Parathyroid adenoma (tissue), 2 donors: ENCODE measurements around the gene GSG1L.

Experiments used
- H2AFZ ChIP-seq: fragments of 300-600 bp; sonication (generic); one replicate; pipeline ENCODE4 v1.7.0; 2017; ENCODE audit warnings: antibody characterized with exemption, mild to moderate bottlenecking
- H3K27ac ChIP-seq: fragments of 300-600 bp; sonication (generic); one replicate; pipeline ENCODE4 v1.7.0; 2017
- H3K27me3 ChIP-seq: fragments of 300-600 bp; sonication (generic); one replicate; pipeline ENCODE4 v1.7.0; 2017; ENCODE audit warnings: low read length; ENCODE audit not compliant: control insufficient read depth, insufficient read depth
- H3K36me3 ChIP-seq: fragments of 300-600 bp; sonication (generic); one replicate; pipeline ENCODE4 v1.7.0; 2017; ENCODE audit warnings: low read length; ENCODE audit not compliant: control insufficient read depth, insufficient read depth
- H3K4me1 ChIP-seq: fragments of 300-600 bp; sonication (generic); one replicate; pipeline ENCODE4 v1.7.0; 2017; ENCODE audit warnings: control low read depth
- H3K4me2 ChIP-seq: fragments of 300-600 bp; sonication (generic); one replicate; pipeline ENCODE4 v1.7.0; 2017; ENCODE audit warnings: low read length
- H3K4me3 ChIP-seq: fragments of 300-600 bp; sonication (generic); one replicate; pipeline ENCODE4 v1.7.0; 2017; ENCODE audit warnings: low read depth, low read length
- H3K79me2 ChIP-seq: fragments of 300-600 bp; sonication (generic); one replicate; pipeline ENCODE4 v1.7.0; 2017; ENCODE audit warnings: control low read depth
- H3K9ac ChIP-seq: fragments of 300-600 bp; sonication (generic); one replicate; pipeline ENCODE4 v1.7.0; 2017; ENCODE audit warnings: mild to moderate bottlenecking
- H3K9me3 ChIP-seq: fragments of 300-600 bp; sonication (generic); one replicate; pipeline ENCODE4 v1.7.0; 2017; ENCODE audit warnings: low read length; ENCODE audit not compliant: control insufficient read depth
- TF ChIP-seq, protein P1 (sequence below): fragments of 300-600 bp; sonication (generic); IDR thresholded peaks from one replicate; pipeline ENCODE4 v1.7.0; 2017; ENCODE audit warnings: antibody characterized with exemption, mild to moderate bottlenecking
- donor health status: primary hyperparathyroidism.

GSG1L gene

DNA sequence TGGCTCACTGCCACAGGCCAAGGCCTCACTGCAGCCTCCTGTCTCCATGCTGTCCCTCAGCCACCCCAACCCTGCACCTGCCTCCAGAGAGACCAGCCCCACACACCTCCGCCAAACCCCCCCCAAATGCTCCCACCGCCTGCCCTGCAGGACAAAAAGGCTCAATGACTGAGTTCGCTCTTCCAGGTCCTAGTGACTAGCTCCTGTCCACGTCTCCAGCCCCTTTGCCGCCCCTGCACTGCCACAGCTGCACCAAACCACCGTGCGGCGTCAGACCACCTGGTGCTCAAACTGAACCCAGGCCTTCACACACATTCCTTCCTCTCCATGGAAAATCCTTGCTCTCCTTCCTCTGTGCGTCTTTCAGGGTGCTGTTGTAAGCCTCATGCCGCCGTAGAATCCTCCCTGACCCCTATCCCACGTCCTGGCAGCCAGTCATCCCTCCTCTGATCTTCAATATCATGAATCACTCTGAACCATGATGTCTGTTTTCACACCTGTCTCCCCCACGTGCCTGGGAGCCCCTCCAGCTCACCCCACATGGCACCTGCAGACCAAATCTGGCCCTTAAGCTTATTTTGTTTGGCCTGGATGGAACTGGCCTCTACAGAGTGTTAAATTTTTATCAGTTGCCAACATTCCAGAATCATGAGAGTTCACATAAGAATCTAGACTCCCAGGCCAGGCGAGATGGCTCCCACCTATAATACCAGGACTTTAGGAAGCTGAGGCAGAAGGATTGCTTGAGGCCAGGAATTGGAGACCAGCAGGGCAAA, 4.3 kb upstream of the GSG1L start:
- H3K9me3 ChIP-seq, result no peaks in the 10 kb centered on the region
- no peak overlapping the region for H3K4me2 ChIP-seq
- H3K27ac ChIP-seq, result no peak overlapping the region
- no peaks in the 10 kb centered on the region for H3K36me3 ChIP-seq
- no peak overlapping the region for H3K4me3 ChIP-seq
- H3K4me1 ChIP-seq, result no peaks in the 10 kb centered on the region
- no peak overlapping the region for H3K9ac ChIP-seq
- TF ChIP-seq, protein P1, sequence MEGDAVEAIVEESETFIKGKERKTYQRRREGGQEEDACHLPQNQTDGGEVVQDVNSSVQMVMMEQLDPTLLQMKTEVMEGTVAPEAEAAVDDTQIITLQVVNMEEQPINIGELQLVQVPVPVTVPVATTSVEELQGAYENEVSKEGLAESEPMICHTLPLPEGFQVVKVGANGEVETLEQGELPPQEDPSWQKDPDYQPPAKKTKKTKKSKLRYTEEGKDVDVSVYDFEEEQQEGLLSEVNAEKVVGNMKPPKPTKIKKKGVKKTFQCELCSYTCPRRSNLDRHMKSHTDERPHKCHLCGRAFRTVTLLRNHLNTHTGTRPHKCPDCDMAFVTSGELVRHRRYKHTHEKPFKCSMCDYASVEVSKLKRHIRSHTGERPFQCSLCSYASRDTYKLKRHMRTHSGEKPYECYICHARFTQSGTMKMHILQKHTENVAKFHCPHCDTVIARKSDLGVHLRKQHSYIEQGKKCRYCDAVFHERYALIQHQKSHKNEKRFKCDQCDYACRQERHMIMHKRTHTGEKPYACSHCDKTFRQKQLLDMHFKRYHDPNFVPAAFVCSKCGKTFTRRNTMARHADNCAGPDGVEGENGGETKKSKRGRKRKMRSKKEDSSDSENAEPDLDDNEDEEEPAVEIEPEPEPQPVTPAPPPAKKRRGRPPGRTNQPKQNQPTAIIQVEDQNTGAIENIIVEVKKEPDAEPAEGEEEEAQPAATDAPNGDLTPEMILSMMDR, result no peak
- no peaks in the 10 kb centered on the region for H3K27me3 ChIP-seq
- no peak overlapping the region for H2AFZ ChIP-seq
- no peaks in the 10 kb centered on the region for H3K79me2 ChIP-seq

DNA sequence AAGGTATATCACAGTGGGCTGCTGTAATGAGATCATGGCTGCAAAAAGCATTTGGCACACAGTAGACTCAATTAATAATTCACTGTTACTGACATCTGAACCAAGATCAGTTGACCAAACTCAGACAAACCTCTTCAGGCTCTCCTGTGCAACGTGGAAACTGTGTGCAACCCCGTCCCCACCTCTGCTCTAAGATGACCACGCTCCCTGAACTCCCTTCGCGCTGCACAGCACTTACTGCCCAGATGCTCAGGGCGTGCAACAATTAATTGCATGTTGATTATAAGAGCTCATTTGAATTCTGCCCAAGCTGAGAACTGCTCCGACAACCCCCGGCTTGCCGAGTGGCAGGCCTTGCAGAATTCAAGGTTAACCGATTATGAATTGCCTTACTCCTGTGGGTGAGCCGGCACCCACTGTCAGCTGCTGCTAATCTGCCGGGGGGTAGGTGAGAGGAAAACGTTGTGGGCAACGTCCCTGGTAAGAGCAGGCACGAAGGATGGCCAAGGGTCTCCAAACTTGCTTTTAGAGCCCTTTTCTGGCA, 1.3 kb upstream of the GSG1L start:
- Histone ChIP-seq H3K36me3 (no peaks in the 10 kb centered on the region), H3K4me2 (no peak overlapping the region), H3K27me3 (no peaks in the 10 kb centered on the region), H3K27ac (no peak overlapping the region), H3K9ac (no peak overlapping the region), H3K9me3 (no peaks in the 10 kb centered on the region), H3K4me3 (no peak overlapping the region), H3K4me1 (no peaks in the 10 kb centered on the region), H3K79me2 (no peaks in the 10 kb centered on the region), H2AFZ (no peak overlapping the region)
- TF ChIP-seq, protein P1, result no peak

- no peaks in the 10 kb centered on the region for H3K9me3 ChIP-seq
- H3K27ac ChIP-seq, result no peak overlapping the region
- no peaks in the 10 kb centered on the region for H3K36me3 ChIP-seq
- H3K79me2 ChIP-seq, result no peaks in the 10 kb centered on the region
- no peak overlapping the region for H2AFZ ChIP-seq
- TF ChIP-seq, protein P1, result no peak
- H3K4me2 ChIP-seq, result no peak overlapping the region
- H3K4me1 ChIP-seq, result no peaks in the 10 kb centered on the region
- H3K27me3 ChIP-seq, result no peaks in the 10 kb centered on the region
- no peak overlapping the region for H3K9ac ChIP-seq
- H3K4me3 ChIP-seq, result no peak overlapping the region
Observed at GRCh38 chr16:28064150-28064549, 636 bp upstream of the GSG1L start.

- no peak overlapping the region for H3K27ac ChIP-seq
Observed at GRCh38 chr16:28062847-28063521, 530 bp downstream of the GSG1L start.

More at GRCh38 chr16:28062847-28063521, 530 bp downstream of the GSG1L start:
- H3K9ac ChIP-seq, result no peak overlapping the region
- no peak overlapping the region for H2AFZ ChIP-seq
- H3K4me2 ChIP-seq, result no peak overlapping the region
- H3K27me3 ChIP-seq, result no peaks in the 10 kb centered on the region
- H3K4me3 ChIP-seq, result no peak overlapping the region
- H3K36me3 ChIP-seq, result no peaks in the 10 kb centered on the region
- no peaks in the 10 kb centered on the region for H3K9me3 ChIP-seq
- no peaks in the 10 kb centered on the region for H3K79me2 ChIP-seq
- TF ChIP-seq, protein P1, result no peak
- H3K4me1 ChIP-seq, result no peaks in the 10 kb centered on the region
